ENCODE measurements around the gene EPM2AIP1.

The EPM2AIP1 gene

DNA sequence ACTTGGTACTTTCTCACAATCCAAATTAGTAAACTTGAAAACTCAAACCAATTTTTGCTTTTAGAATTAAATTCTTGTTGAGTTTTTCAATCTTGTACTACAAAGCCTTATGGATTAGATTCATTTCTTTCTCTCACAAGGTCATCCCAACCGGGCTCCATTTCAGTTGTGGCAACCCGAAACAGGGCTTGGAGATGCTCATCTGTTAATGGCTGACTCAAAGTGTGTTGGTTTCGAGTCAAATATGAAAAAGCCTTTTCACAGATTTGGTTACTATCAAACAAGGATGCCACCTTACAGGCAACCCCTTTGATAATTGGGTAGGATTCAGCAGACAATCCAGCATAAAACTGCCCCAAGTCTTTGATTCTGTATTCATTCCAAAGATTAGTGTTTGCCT is 1.8 kb downstream of the EPM2AIP1 start:
- Mint-ChIP-seq H3K36me3 (ENCODE audit: low read depth) (peaks cover 30% of the 10 kb centered on the region), H3K27ac (no peak overlapping the region), H3K9me3 (no peaks in the 10 kb centered on the region), H3K27me3 (ENCODE audit: low read depth, poor library complexity) (no peaks in the 10 kb centered on the region), H3K4me3 (no peak overlapping the region), H3K4me1 (peaks cover 39% of the 10 kb centered on the region)
- TF ChIP-seq, protein P1, sequence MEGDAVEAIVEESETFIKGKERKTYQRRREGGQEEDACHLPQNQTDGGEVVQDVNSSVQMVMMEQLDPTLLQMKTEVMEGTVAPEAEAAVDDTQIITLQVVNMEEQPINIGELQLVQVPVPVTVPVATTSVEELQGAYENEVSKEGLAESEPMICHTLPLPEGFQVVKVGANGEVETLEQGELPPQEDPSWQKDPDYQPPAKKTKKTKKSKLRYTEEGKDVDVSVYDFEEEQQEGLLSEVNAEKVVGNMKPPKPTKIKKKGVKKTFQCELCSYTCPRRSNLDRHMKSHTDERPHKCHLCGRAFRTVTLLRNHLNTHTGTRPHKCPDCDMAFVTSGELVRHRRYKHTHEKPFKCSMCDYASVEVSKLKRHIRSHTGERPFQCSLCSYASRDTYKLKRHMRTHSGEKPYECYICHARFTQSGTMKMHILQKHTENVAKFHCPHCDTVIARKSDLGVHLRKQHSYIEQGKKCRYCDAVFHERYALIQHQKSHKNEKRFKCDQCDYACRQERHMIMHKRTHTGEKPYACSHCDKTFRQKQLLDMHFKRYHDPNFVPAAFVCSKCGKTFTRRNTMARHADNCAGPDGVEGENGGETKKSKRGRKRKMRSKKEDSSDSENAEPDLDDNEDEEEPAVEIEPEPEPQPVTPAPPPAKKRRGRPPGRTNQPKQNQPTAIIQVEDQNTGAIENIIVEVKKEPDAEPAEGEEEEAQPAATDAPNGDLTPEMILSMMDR (IDR thresholded peaks at IDR 0.05), result no peak
- DNase-seq, result no peak

DNA sequence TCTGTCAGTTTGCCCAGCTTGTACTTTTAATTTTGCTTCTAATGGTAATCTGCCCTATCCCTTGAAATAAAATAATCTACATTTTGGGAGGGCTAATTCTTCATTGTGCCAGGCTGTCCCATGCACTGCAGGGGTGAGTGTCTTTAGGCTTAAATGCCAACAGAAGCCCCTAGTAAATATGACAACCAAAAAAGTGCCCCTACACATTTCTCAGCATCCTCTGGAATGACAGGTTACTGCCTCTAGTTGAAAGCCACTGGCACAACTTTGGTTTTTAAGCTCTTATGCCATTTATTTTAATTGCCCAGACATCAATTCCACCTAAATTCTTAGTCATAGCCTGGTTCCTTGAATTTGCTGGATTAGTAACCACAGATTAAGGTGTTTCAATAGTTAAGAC is 3.4 kb downstream of the EPM2AIP1 start:
- TF ChIP-seq, protein P1 (IDR thresholded peaks at IDR 0.05), result no peak
- Mint-ChIP-seq H3K4me3 (no peak overlapping the region), H3K9me3 (no peaks in the 10 kb centered on the region), H3K36me3 (ENCODE audit: low read depth) (peaks cover 46% of the 10 kb centered on the region), H3K27ac (no peak overlapping the region), H3K27me3 (ENCODE audit: low read depth, poor library complexity) (no peaks in the 10 kb centered on the region), H3K4me1 (peaks cover 39% of the 10 kb centered on the region)
- no peak for DNase-seq

DNA sequence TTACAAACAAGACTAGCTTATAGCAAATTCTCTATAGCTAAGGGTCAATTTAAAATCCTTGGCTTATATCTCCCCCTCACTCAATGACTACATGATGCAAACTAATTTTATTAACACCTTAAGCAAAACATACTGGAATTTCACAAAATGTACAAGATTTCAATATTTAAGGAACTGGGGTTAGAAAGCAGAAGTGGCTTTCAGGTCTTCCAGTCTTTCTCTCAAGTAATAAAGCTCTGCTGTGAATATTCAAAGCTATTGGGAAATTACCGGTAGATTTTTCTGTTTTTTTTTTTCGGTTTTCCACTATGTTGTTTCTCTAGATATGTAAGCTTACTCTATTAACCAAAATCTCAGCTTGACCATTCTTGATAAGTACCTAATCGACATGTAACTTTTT is 3.9 kb downstream of the EPM2AIP1 start:
- Mint-ChIP-seq H3K4me3 (no peak overlapping the region), H3K36me3 (ENCODE audit: low read depth) (peaks cover 52% of the 10 kb centered on the region), H3K27me3 (ENCODE audit: low read depth, poor library complexity) (no peaks in the 10 kb centered on the region), H3K9me3 (no peaks in the 10 kb centered on the region), H3K27ac (no peak overlapping the region), H3K4me1 (peaks cover 39% of the 10 kb centered on the region)
- TF ChIP-seq, protein P1 (IDR thresholded peaks at IDR 0.05), result no peak
- DNase-seq, result no peak

DNA sequence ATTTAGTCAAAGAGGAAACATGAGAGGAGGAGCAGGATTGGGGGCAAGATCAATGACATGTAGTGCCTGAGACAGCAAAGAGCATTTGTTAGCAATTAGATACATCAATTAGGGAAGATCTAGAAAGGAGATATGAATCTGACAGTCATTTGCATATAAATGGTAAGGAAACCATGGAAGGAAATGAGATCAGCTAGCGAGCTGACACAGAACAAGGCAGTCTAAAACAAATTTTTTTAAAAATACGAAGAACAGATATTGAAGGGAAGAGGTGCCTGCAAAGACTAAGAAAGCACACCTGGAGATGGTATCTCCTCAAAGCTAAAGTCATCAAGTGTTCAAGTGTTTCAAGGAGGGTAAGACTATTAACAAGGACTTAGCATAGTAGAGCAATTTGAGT is 4.6 kb downstream of the EPM2AIP1 start:
- Mint-ChIP-seq H3K27me3 (ENCODE audit: low read depth, poor library complexity) (no peaks in the 10 kb centered on the region), H3K4me3 (peak overlapping the region; percentile 42), H3K36me3 (ENCODE audit: low read depth) (peaks cover 58% of the 10 kb centered on the region), H3K9me3 (no peaks in the 10 kb centered on the region), H3K27ac (peak overlapping the region; percentile 11), H3K4me1 (peaks cover 39% of the 10 kb centered on the region)
- no peak for DNase-seq
- TF ChIP-seq, protein P1 (IDR thresholded peaks at IDR 0.05), result no peak

DNA sequence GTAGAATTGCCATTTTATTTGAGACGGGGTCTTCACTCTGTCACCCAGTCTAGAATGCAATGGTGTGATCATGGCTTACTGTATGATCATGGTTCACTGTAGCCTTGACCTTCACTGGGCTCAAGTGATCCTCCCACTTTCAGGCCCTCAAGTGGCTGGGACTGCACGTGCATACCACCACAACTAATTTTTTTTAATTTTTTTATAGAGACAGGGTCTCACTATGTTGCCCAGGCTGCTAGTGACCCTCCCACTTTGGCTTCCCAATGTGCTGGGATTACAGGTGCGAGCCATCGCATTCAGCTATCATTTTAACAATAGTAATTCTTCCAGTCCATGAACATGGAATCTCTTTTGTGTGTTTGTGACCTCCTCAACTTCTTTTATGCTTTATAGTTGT is 11.9 kb downstream of the EPM2AIP1 start:
- Mint-ChIP-seq H3K36me3 (ENCODE audit: low read depth) (peaks cover 90% of the 10 kb centered on the region), H3K4me1 (no peaks in the 10 kb centered on the region)

DNA sequence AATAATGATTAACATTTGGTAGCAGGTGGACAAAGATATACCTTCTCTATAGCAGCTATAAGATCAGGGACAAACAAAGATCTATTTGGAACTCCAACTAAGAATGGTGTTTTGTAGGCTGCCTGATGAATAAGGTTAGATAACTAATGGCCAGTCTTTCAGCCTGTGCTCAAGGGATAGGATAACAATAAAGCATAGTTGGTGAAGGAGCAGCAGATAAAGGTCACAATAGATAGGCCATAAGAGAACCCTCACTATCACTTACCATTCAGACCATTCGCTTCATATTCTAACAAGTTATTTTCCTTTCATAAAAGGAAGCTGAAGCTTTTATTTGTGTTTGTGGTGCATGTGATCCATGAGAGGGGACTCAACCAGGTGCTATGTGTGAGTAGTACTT is 19.8 kb downstream of the EPM2AIP1 start:
- no peak for DNase-seq
- peaks cover 14% of the 10 kb centered on the region for H3K9me3 Mint-ChIP-seq
- H3K27me3 Mint-ChIP-seq (ENCODE audit: low read depth, poor library complexity), result no peaks in the 10 kb centered on the region
- H3K4me1 Mint-ChIP-seq, result peaks cover 24% of the 10 kb centered on the region
- no peak overlapping the region for H3K4me3 Mint-ChIP-seq
- H3K36me3 Mint-ChIP-seq (ENCODE audit: low read depth), result peaks cover 25% of the 10 kb centered on the region
- H3K27ac Mint-ChIP-seq, result no peak overlapping the region
- TF ChIP-seq, protein P1 (IDR thresholded peaks at IDR 0.05), result no peak

More for the DNA sequence above, 11.9 kb downstream of the EPM2AIP1 start:
- Mint-ChIP-seq H3K27me3 (ENCODE audit: low read depth, poor library complexity) (no peaks in the 10 kb centered on the region), H3K27ac (no peak overlapping the region), H3K9me3 (peaks cover 55% of the 10 kb centered on the region), H3K4me3 (no peak overlapping the region)
- TF ChIP-seq, protein P1 (IDR thresholded peaks at IDR 0.05), result no peak
- no peak for DNase-seq

All from nephron progenitor cell (in vitro differentiated cells).